Naive B cell (primary cell): ENCODE results near the gene BICRAL. TPM values are rescaled to one million over a fixed set of nuclear protein-coding genes. Genes with fewer than 3 reads are reported as not detected.

Experiments
- ATAC-seq, 2 donors: fragments of 150-1000 bp; cut with Tn5 transposase; 2 replicates each; pipeline ENCODE4 v1.10.0; 2021; ENCODE audit warnings: low read depth in 2 of 2, mild to moderate bottlenecking in 2 of 2, moderate library complexity in 2 of 2
- DNase-seq: peaks from one replicate; pipeline ENCODE4 v3.0.0; 2022
- H3K27ac Mint-ChIP-seq, 6 donors: one replicate each; pipeline ENCODE4 v1.8.0; 2020 to 2022; ENCODE audit warnings: mild to moderate bottlenecking in 6 of 6, mixed read lengths in 6 of 6, moderate library complexity in 5 of 6, inconsistent platforms in 2 of 6
- H3K27me3 Mint-ChIP-seq, 3 donors: one replicate each; pipeline ENCODE4 v1.8.0; 2021 to 2022; ENCODE audit warnings: mixed read lengths in 3 of 3, mild to moderate bottlenecking in 1 of 3
- H3K36me3 Mint-ChIP-seq, 2 donors: one replicate each; pipeline ENCODE4 v1.8.0; 2020 to 2022; ENCODE audit warnings: mixed read lengths in 2 of 2, inconsistent platforms in 1 of 2, mild to moderate bottlenecking in 1 of 2
- H3K4me1 Mint-ChIP-seq, 3 donors: one replicate each; pipeline ENCODE4 v1.8.0; 2020 to 2022; ENCODE audit warnings: mixed read lengths in 3 of 3, inconsistent platforms in 1 of 3, mild to moderate bottlenecking in 1 of 3, moderate library complexity in 1 of 3
- H3K4me3 Mint-ChIP-seq, 8 donors: one replicate each; pipeline ENCODE4 v1.8.0; 2020 to 2022; ENCODE audit warnings: mild to moderate bottlenecking in 8 of 8, mixed read lengths in 8 of 8, moderate library complexity in 8 of 8, inconsistent platforms in 2 of 8
- H3K9me3 Mint-ChIP-seq, 7 donors: one replicate each; pipeline ENCODE4 v1.8.0; 2020 to 2022; ENCODE audit warnings: mixed read lengths in 7 of 7, mild to moderate bottlenecking in 5 of 7, inconsistent platforms in 2 of 7, moderate library complexity in 1 of 7
- polyA plus RNA-seq, 6 donors: library from polyadenylated mRNA; unstranded; fragments of 300-500 nt; fragmentation: Illumina TruSeq; gene quantifications; one replicate each; pipeline ENCODE4 v1.2.3, GENCODE V29; 2021; ENCODE audit warnings: low read depth in 6 of 6

BICRAL gene
- polyA plus RNA-seq, 6 donors from 2014 or later = 1.8 to 4.9 (median 4.1) TPM

- peaks cover 24 to 35% (median 31%) of the 10 kb centered on the region in 3 donors for H3K4me1 Mint-ChIP-seq
- no peak overlapping the region for H3K4me3 Mint-ChIP-seq
- ATAC-seq (no peak), DNase-seq (no peak)
- H3K27me3 Mint-ChIP-seq = no peaks in the 10 kb centered on the region
- H3K27ac Mint-ChIP-seq = peak overlapping the region in 4 of 6 donors; percentile 65 to 89 (median 78)
- H3K36me3 Mint-ChIP-seq = no peaks in the 10 kb centered on the region
- no peaks in the 10 kb centered on the region for H3K9me3 Mint-ChIP-seq
These were observed 36.6 kb downstream of the BICRAL start for GRCh38 chr6:42818416-42818815.

DNA sequence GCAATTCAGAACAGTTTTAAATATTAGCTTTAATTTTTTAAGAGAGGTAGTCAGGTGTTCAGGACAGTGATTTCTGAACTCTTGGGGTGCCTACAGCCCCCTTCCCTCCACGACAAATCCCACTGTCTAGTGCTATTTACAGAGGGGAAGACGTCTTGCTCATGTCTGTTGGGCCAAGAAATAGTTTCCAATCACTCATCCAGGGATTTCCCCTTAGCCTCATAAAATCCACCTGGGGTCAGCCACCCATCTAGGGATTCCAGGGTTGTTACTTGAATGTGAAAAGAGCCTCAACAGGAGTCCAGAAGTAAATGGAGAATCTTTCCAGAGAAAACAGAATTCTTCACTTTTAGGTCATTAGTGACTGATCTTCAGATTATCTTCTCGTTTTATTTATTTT, 37.0 kb downstream of the BICRAL start:
- Mint-ChIP-seq H3K4me3 (no peak overlapping the region), H3K9me3 (no peaks in the 10 kb centered on the region), H3K4me1 (peaks cover 24 to 35% (median 31%) of the 10 kb centered on the region in 3 donors), H3K36me3 (no peaks in the 10 kb centered on the region), H3K27ac (peak overlapping the region; percentile 17 to 89 (median 66)), H3K27me3 (no peaks in the 10 kb centered on the region)
- ATAC-seq = no peak
- no peak for DNase-seq

GRCh38 chr6:42819803-42820511, 38.1 kb downstream of the BICRAL start:
- H3K36me3 Mint-ChIP-seq = no peaks in the 10 kb centered on the region
- peak; percentile 54 to 61 for ATAC-seq
- peak overlapping the region; percentile 67 to 89 (median 80) for H3K27ac Mint-ChIP-seq
- H3K4me1 Mint-ChIP-seq = peaks cover 24 to 35% (median 31%) of the 10 kb centered on the region in 3 donors
- peak; percentile 5 for DNase-seq
- H3K27me3 Mint-ChIP-seq = no peaks in the 10 kb centered on the region
- H3K9me3 Mint-ChIP-seq = no peaks in the 10 kb centered on the region
- peak overlapping the region in 2 of 8 donors; percentile 1 to 69 for H3K4me3 Mint-ChIP-seq

GRCh38 chr6:42820512-42821340, 38.9 kb downstream of the BICRAL start:
- Mint-ChIP-seq H3K4me1 (peaks cover 24 to 35% (median 31%) of the 10 kb centered on the region in 3 donors), H3K36me3 (no peaks in the 10 kb centered on the region), H3K27ac (peak overlapping the region; percentile 44 to 88 (median 71)), H3K9me3 (no peaks in the 10 kb centered on the region), H3K4me3 (peak overlapping the region in 3 of 8 donors; percentile 1 to 51 (median 20)), H3K27me3 (no peaks in the 10 kb centered on the region)
- DNase-seq = no peak
- no peak for ATAC-seq

- Mint-ChIP-seq H3K9me3 (no peaks in the 10 kb centered on the region), H3K4me3 (peak overlapping the region in 3 of 8 donors; percentile 6 to 51 (median 20)), H3K27me3 (no peaks in the 10 kb centered on the region), H3K4me1 (peaks cover 24 to 35% (median 31%) of the 10 kb centered on the region in 3 donors), H3K36me3 (no peaks in the 10 kb centered on the region), H3K27ac (peak overlapping the region; percentile 16 to 88 (median 68))
- no peak for DNase-seq
- ATAC-seq = no peak
These were observed 39.5 kb downstream of the BICRAL start for GRCh38 chr6:42821341-42821668.

DNA sequence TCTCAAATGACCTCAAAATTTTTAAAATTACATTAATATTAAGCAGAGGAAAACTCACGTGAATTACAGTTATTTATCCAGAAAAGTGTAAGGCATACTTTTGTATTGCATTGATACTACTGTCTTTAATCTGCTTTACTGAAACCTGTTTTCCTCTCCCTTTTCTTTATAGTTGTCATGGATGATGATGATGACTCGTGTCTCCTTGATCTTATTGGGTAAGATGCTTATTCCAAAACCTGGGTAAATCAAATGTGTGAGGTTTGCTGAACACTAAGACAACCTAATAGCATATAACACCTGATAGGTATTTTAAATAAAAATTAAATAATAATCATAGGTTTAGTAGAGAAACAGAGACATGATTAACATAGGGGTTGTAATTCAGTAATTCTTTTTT, 40.0 kb downstream of the BICRAL start:
- no peaks in the 10 kb centered on the region for H3K36me3 Mint-ChIP-seq
- H3K4me3 Mint-ChIP-seq = no peak overlapping the region
- H3K4me1 Mint-ChIP-seq = peaks cover 24 to 35% (median 31%) of the 10 kb centered on the region in 3 donors
- H3K27me3 Mint-ChIP-seq = no peaks in the 10 kb centered on the region
- peak overlapping the region in 3 of 6 donors; percentile 48 to 81 (median 67) for H3K27ac Mint-ChIP-seq
- no peaks in the 10 kb centered on the region for H3K9me3 Mint-ChIP-seq
- DNase-seq = no peak
- ATAC-seq = no peak

DNA sequence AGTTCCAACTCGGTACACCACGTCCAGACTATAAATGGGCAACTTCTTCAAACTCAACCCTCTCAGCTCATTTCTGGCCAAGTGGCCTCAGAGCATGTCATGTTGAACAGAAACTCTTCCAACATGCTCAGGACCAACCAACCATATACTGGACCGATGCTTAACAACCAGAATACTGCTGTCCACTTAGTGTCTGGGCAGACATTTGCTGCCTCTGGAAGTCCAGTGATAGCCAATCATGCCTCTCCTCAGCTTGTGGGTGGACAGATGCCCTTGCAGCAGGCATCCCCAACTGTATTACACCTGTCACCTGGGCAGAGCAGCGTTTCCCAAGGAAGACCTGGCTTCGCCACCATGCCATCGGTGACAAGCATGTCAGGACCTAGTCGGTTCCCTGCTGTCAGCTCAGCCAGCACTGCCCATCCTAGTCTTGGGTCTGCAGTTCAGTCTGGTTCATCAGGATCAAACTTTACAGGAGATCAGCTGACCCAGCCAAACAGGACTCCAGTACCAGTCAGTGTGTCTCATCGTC, 47.8 kb downstream of the BICRAL start:
- peaks cover 0 to 6% (median 3%) of the 10 kb centered on the region in 3 donors for H3K4me1 Mint-ChIP-seq
- peaks cover 14 to 15% of the 10 kb centered on the region in 2 donors for H3K36me3 Mint-ChIP-seq
- H3K27me3 Mint-ChIP-seq = no peaks in the 10 kb centered on the region
- peak overlapping the region in 1 of 6 donors; percentile 70 for H3K27ac Mint-ChIP-seq
- no peaks in the 10 kb centered on the region for H3K9me3 Mint-ChIP-seq
- H3K4me3 Mint-ChIP-seq = no peak overlapping the region
- ATAC-seq (no peak), DNase-seq (no peak)

- DNase-seq = no peak
- Mint-ChIP-seq H3K4me1 (peaks cover 0 to 10% (median 7%) of the 10 kb centered on the region in 3 donors), H3K27me3 (no peaks in the 10 kb centered on the region), H3K36me3 (peaks cover 14 to 15% of the 10 kb centered on the region in 2 donors), H3K4me3 (no peak overlapping the region), H3K9me3 (no peaks in the 10 kb centered on the region), H3K27ac (peak overlapping the region in 2 of 6 donors; percentile 12 to 14)
- no peak for ATAC-seq
These were observed 49.4 kb downstream of the BICRAL start for GRCh38 chr6:42831237-42831636.

GRCh38 chr6:42834056-42834455, 52.2 kb downstream of the BICRAL start:
- ATAC-seq (no peak), DNase-seq (no peak)
- Mint-ChIP-seq H3K9me3 (no peaks in the 10 kb centered on the region), H3K4me1 (peaks cover 0 to 10% (median 7%) of the 10 kb centered on the region in 3 donors), H3K4me3 (no peak overlapping the region), H3K27ac (no peak overlapping the region), H3K36me3 (peaks cover 8% of the 10 kb centered on the region in 2 donors), H3K27me3 (no peaks in the 10 kb centered on the region)

- Mint-ChIP-seq H3K9me3 (no peaks in the 10 kb centered on the region), H3K27me3 (no peaks in the 10 kb centered on the region), H3K4me3 (no peak overlapping the region), H3K4me1 (peaks cover 0 to 14% (median 9%) of the 10 kb centered on the region in 3 donors), H3K27ac (peak overlapping the region in 4 of 6 donors; percentile 24 to 51 (median 50)), H3K36me3 (peaks cover 4 to 17% of the 10 kb centered on the region in 2 donors)
- no peak for ATAC-seq
- DNase-seq = no peak
These were observed 60.2 kb downstream of the BICRAL start for GRCh38 chr6:42841844-42842584.

- peaks cover 0 to 14% (median 9%) of the 10 kb centered on the region in 3 donors for H3K4me1 Mint-ChIP-seq
- peaks cover 4 to 17% of the 10 kb centered on the region in 2 donors for H3K36me3 Mint-ChIP-seq
- ATAC-seq (no peak), DNase-seq (no peak)
- no peak overlapping the region for H3K27ac Mint-ChIP-seq
- H3K4me3 Mint-ChIP-seq = no peak overlapping the region
- H3K9me3 Mint-ChIP-seq = no peaks in the 10 kb centered on the region
- no peaks in the 10 kb centered on the region for H3K27me3 Mint-ChIP-seq
These were observed 63.5 kb downstream of the BICRAL start for GRCh38 chr6:42845327-42845694.

DNA sequence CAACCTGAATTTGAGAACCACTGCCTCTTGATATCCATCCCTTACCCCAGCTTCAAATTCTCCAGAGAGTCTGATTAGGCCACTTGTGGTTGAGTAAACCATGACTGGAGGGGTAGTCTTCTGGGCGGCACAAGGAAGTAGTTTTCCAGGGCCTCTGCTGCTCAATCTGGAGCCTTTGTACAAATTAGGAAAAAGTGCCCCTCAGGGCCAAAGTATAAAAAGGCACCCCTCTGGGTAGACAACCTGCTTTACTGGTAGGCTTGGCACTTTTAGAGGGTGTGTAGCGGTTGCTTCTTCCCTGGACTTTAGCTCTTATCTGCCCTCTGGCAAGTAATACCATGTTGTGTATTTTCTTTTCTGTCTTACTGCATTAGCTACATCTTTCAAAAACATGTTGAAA, 64.7 kb downstream of the BICRAL start:
- H3K27me3 Mint-ChIP-seq = no peaks in the 10 kb centered on the region
- no peaks in the 10 kb centered on the region for H3K9me3 Mint-ChIP-seq
- H3K27ac Mint-ChIP-seq = peak overlapping the region in 1 of 6 donors; percentile 69
- ATAC-seq (no peak), DNase-seq (no peak)
- peaks cover 4 to 17% of the 10 kb centered on the region in 2 donors for H3K36me3 Mint-ChIP-seq
- peaks cover 0 to 12% (median 8%) of the 10 kb centered on the region in 3 donors for H3K4me1 Mint-ChIP-seq
- H3K4me3 Mint-ChIP-seq = no peak overlapping the region

DNA sequence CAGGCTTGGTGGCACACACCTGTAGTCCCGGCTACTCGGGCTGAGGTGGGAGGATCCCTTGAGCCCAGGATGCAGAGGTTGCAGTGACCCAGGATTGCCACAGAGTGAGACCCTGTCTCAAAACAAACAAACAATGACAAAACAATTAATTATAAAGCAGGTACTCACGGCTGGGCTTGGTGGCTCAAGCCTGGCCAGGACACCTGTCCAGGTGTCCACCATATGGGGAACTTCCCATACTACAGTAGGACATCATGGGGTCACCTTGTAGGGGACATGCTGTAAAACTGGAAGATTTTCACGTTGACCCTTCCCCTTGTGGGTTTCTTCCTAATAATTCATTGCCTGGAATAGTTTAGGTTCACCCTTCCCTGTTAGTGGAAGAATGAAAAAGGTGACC, 66.8 kb downstream of the BICRAL start:
- Mint-ChIP-seq H3K9me3 (no peaks in the 10 kb centered on the region), H3K4me3 (no peak overlapping the region), H3K36me3 (peaks cover 4 to 11% of the 10 kb centered on the region in 2 donors), H3K4me1 (peaks cover 0 to 6% (median 0%) of the 10 kb centered on the region in 3 donors), H3K27me3 (no peaks in the 10 kb centered on the region), H3K27ac (no peak overlapping the region)
- DNase-seq (no peak), ATAC-seq (no peak)
